Testis (tissue), 2 donors: ENCODE measurements around the gene IL18RAP.

ENCODE experiments used
- CTCF ChIP-seq, 3 experiments: fragments of 450-650 bp in 2 of 3; fragments of 200-600 bp in 1 of 3; sonication (generic) in 1 of 3; IDR thresholded peaks; one replicate each; pipeline ENCODE4 v1.5.1; 2016 to 2019; ENCODE audit warnings: antibody characterized with exemption in 3 of 3, mild to moderate bottlenecking in 2 of 3, moderate library complexity in 1 of 3
- POLR2A ChIP-seq: fragments of 450-650 bp; IDR thresholded peaks from one replicate; pipeline ENCODE4 v1.6.1; 2017; ENCODE audit warnings: antibody characterized with exemption, mild to moderate bottlenecking, moderate library complexity

DNA sequence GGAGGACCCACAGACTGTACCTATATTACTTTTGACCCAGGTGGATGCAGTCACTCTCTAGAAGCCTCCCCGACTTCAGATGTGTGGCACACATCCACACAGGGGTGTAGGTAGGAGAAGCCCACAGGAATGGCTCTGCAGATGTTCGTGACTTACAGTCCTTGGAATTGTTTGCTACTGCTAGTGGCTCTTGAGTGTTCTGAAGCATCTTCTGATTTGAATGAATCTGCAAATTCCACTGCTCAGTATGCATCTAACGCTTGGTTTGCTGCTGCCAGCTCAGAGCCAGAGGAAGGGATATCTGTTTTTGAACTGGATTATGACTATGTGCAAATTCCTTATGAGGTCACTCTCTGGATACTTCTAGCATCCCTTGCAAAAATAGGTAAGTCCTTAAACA lies 50.7 kb downstream of the IL18RAP start:
- TF ChIP-seq CTCF (IDR thresholded peaks at IDR 0.05) = no peak
- no peak for TF ChIP-seq POLR2A
